ENCODE measurements around the gene SEC61B.
"Not testable (repeated sequence)": the region's sequence is repeated elsewhere in the genome, so short reads cannot be mapped to it uniquely, and the experiment has no call there.

Gene SEC61B

DNA sequence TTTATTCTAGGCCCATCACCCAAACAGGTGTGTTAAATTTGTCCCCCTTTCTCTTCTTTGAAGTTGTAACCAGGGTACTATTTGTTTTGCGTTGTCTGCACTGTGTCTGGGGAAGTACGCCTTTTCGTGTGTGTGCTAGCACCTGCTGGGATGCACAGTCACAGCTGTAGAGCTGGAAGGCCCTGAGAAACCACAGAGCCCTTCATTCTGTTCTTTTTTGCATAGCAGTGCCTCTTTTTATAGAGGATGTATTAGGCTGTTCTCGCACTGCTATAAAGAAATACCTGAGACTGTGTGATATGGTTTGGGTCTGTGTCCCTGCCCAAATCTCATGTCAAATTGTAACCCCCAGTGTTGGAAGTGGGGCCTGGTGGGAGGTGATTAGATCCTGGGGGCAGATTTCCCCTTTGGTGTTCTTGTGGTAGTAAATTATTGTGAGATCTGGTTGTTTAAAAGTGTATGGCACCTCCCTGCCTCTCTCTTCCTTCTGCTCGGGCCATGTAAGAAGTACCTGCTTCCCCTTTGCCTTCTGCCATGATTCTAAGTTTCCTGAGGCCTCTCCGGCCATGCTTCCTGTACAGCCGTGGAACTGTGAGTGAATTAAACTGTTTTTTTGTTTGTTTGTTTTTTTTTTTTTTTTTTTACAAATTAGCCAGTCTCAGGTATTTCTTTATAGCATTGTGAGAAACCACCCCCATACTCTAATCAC, 14.0 kb downstream of the SEC61B start:
- DNase-seq (ENCODE audit: low read depth, low spot score), result no peak

GRCh38 chr9:99237356-99237755, 15.3 kb downstream of the SEC61B start:
- no peak for DNase-seq (ENCODE audit: low read depth, low spot score)

DNA sequence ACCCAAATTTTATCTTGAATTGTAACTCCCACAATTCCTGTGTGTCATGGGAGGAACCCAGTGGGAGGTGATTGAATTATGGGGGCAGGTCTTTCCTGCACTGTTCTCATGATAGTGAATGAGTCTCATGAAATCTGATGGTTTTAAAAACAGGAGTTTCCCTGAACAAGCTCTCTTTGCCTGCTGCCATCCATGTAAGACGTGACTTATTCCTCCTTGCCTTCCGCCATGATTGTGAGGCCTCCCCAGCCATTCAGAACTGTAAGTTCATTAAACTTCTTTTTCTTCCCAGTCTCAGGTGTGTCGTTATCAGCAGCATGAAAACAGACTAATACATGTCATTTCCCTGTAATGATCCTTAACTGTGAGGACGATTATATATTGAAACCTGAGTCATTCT, 15.8 kb downstream of the SEC61B start:
- DNase-seq (ENCODE audit: low read depth, low spot score), result not testable (repeated sequence)

- DNase-seq (ENCODE audit: low read depth, low spot score), result no peak
These were observed 16.2 kb downstream of the SEC61B start for GRCh38 chr9:99238331-99238730.

GRCh38 chr9:99239341-99240060, 17.4 kb downstream of the SEC61B start:
- no peak for DNase-seq (ENCODE audit: low read depth, low spot score)

- no peak for DNase-seq (ENCODE audit: low read depth, low spot score)
These were observed 19.0 kb downstream of the SEC61B start for GRCh38 chr9:99241106-99241505.

- no peak for DNase-seq (ENCODE audit: low read depth, low spot score)
These were observed 22.5 kb downstream of the SEC61B start for GRCh38 chr9:99244344-99245260.

DNA sequence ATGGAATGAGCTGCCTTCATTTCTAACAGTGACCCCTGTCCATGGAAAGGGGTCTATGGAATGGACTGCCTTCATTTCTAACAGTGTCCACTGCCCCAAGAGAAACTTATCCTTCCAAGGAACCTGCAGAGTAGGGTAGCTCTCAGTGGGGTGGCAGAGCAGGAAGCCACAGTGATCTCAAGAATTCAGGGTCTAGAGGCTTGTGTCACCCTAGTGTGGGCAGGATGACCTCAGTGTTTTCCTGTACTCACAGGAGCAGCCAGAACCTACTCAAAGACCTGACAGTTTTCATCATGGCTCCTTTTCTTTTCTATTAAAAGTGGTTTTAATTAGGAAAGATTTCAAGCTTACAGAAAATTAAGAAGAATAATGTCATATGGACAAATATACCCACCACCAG, 27.5 kb downstream of the SEC61B start:
- DNase-seq (ENCODE audit: low read depth, low spot score), result no peak

DNA sequence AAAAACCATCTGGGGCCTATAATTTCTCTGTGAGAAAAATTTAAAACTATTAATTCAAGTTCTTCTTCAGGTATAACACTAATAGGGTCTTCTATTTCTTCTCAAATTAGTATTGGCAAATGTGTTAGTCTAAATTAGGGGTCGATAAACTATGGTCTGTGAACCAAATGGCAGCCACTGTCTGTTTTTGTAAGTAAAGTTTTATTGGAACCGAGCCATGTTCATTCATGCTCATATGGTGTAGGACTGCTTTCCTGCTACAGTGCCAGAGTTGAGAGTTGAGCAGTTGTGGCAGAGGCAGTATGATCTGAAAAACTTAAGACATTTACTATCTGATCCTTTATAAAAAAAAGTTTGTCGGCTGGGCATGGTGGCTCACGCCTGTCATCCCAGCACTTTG, 29.1 kb downstream of the SEC61B start:
- no peak for DNase-seq (ENCODE audit: low read depth, low spot score)

DNA sequence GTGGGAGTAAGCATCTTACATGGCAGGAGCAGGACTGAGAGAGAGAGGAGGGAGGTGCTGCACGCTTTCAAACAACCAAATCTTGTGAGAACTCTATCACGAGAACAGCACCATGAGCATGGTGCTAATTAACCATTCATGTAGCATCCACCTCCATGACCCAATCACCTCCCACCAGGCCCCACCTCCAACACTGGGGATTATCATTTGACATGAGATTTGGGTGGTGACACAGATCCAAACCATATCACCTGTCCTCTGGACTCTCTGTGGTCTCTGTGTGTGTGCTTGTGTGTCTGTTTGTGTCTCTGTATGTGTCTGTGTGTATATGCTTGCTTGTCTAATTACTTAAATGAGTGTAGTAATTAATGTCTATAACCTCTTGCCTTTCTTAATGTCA, 31.1 kb downstream of the SEC61B start:
- no peak for DNase-seq (ENCODE audit: low read depth, low spot score)

- DNase-seq (ENCODE audit: low read depth, low spot score), result no peak
These were observed 31.8 kb downstream of the SEC61B start for GRCh38 chr9:99253772-99254431.

DNA sequence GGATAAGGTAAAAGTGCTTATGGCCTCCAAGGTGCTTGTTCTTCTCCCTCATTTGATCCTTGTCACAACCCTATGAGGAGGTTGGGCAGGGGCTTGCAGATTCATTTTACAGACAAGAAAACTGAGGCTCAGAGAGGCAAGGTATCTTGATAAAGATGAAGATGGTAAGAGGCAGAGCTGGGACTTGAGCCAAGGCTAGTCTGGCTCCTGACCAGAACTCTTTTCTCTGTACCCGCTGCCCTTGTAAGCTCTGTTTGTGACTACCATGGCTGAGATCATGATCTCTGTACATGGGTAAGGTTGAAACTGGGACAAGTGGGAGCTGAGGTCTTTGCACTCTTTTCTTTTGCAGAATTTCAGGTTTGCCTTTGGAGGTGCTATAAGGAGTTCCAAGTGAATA, 33.6 kb downstream of the SEC61B start:
- no peak for DNase-seq (ENCODE audit: low read depth, low spot score)

GRCh38 chr9:99257723-99258389, 35.8 kb downstream of the SEC61B start:
- no peak for DNase-seq (ENCODE audit: low read depth, low spot score)

DNA sequence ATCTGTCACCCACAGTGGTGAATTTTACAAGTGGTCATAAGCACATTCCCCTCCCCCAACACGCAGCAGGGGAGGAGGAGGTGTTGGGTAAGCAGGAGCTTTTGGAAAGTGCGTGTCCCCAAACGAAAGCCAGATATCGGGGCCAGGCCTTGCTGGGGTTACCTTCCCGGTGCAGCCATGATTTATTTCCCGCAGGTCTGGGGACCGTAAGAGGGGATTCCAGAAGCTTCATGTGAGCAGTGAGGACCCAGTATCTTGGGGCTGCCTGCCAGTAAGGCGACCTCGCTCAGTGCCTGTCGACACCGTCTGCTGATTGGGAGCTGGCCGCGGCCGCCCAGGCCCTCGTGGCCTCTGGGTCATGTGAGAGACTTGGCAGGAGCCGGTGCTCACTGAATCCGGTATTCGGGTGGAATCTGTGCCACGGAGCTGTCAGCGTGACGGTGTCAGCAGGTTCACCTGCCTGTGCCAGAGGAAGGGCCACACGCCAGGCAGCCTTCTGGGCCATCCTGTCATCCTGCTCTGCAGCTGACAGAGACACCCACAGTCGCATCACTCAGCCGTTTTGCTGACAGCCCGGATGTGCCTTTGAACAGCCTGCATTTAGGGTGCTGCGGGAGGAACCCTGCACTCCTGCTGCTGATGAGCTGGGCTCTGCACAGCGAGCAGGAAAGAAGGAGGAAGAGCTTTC, 37.3 kb downstream of the SEC61B start:
- DNase-seq (ENCODE audit: low read depth, low spot score), result no peak

GRCh38 chr9:99261923-99262322, 39.8 kb downstream of the SEC61B start:
- no peak for DNase-seq (ENCODE audit: low read depth, low spot score)

GRCh38 chr9:99262949-99263418, 40.9 kb downstream of the SEC61B start:
- DNase-seq (ENCODE audit: low read depth, low spot score), result no peak

GRCh38 chr9:99264070-99264680, 42.1 kb downstream of the SEC61B start:
- no peak for DNase-seq (ENCODE audit: low read depth, low spot score)

DNA sequence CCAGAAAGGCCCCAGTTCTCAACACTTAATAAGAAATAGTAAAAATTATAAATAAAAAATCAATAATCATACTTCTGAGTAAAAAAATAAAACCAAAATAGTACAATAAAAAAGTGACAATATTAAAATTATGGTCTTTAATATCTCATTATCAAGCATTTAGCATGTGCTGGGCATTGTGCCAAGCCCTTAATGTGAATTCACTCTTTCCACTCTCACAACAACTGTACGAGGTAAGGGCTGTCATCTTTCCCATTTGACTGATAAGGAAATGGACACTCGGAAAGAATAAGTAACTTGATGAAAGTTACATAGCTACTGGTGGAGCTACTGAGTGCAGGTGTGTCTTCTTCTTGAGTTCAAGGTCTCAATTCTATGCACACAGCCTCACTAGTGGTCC, 43.6 kb downstream of the SEC61B start:
- no peak for DNase-seq (ENCODE audit: low read depth, low spot score)

GRCh38 chr9:99266255-99267023, 44.4 kb downstream of the SEC61B start:
- peak; percentile 47 for DNase-seq (ENCODE audit: low read depth, low spot score)

Data from smooth muscle cell of the brain vasculature (primary cell).